OCI-LY1 (cell line): ENCODE results near the gene SUSD3.

Source experiments
- H2AFZ ChIP-seq: fragments of 200-600 bp; sonication (generic), shearing (Covaris generic); 2 replicates; pipeline ENCODE4 v1.6.0; 2014; ENCODE audit warnings: antibody characterized with exemption, mild to moderate bottlenecking, low read length
- H3F3A ChIP-seq: fragments of 200-600 bp; sonication (generic), shearing (Covaris generic); 2 replicates; pipeline ENCODE4 v1.6.0; 2014; ENCODE audit warnings: mild to moderate bottlenecking, antibody characterized with exemption, low read length, moderate library complexity; ENCODE audit not compliant: insufficient read depth
- H3K27ac ChIP-seq: fragments of 200-600 bp; sonication (generic); 2 replicates; pipeline ENCODE4 v1.5.1; 2014; ENCODE audit warnings: low read length, mixed run types, mild to moderate bottlenecking, low read depth; ENCODE audit not compliant: poor library complexity, severe bottlenecking
- H3K27me3 ChIP-seq: fragments of 200-600 bp; sonication (generic); 2 replicates; pipeline ENCODE4 v1.6.0; 2014; ENCODE audit warnings: antibody characterized with exemption, mild to moderate bottlenecking, low read length, moderate library complexity; ENCODE audit not compliant: insufficient read depth
- H3K36me3 ChIP-seq: fragments of 200-600 bp; sonication (generic); 2 replicates; pipeline ENCODE4 v1.6.1; 2014; ENCODE audit warnings: mild to moderate bottlenecking, antibody characterized with exemption, low read length, moderate library complexity, mixed read lengths; ENCODE audit not compliant: insufficient read depth
- H3K4me1 ChIP-seq: fragments of 200-600 bp; sonication (generic); 2 replicates; pipeline ENCODE4 v1.5.1; 2014; ENCODE audit warnings: mild to moderate bottlenecking, low read length, moderate library complexity; ENCODE audit not compliant: insufficient read depth, severe bottlenecking
- H3K4me2 ChIP-seq: fragments of 200-600 bp; sonication (generic), shearing (Covaris generic); 2 replicates; pipeline ENCODE4 v1.6.1; 2014; ENCODE audit warnings: low read length
- H3K4me3 ChIP-seq: fragments of 200-600 bp; sonication (generic); 2 replicates; pipeline ENCODE4 v1.5.1; 2014; ENCODE audit warnings: low read length, low read depth, mild to moderate bottlenecking, mixed read lengths; ENCODE audit not compliant: poor library complexity, severe bottlenecking
- H3K79me2 ChIP-seq: fragments of 200-600 bp; shearing (Covaris generic); 2 replicates; pipeline ENCODE4 v1.6.1; 2016; ENCODE audit warnings: mixed run types, low read length, mixed read lengths; ENCODE audit not compliant: insufficient read depth
- H3K9ac ChIP-seq: fragments of 200-600 bp; sonication (generic), shearing (Covaris generic); 2 replicates; pipeline ENCODE4 v1.6.1; 2014; ENCODE audit warnings: mild to moderate bottlenecking, low read length, mixed read lengths
- H3K9me2 ChIP-seq: fragments of 200-600 bp; sonication (generic), shearing (Covaris generic); 2 replicates; pipeline ENCODE4 v1.6.1; 2014; ENCODE audit warnings: low read depth, mild to moderate bottlenecking, low read length, mixed read lengths
- H3K9me3 ChIP-seq: fragments of 200-600 bp; shearing (Covaris generic); 2 replicates; pipeline ENCODE4 v1.6.1; 2014; ENCODE audit warnings: low read length, mixed read lengths
- H4K20me1 ChIP-seq: fragments of 200-600 bp; sonication (generic), shearing (Covaris generic); 2 replicates; pipeline ENCODE4 v1.6.0; 2016; ENCODE audit warnings: mild to moderate bottlenecking, low read length; ENCODE audit not compliant: insufficient read depth
- EZH2 ChIP-seq: fragments of 200-600 bp; sonication (generic), shearing (Covaris generic); IDR thresholded peaks from 2 replicates; pipeline ENCODE4 v1.8.0; 2017; ENCODE audit warnings: borderline replicate concordance, mixed run types, mild to moderate bottlenecking, antibody characterized with exemption, low read length, moderate library complexity, mixed read lengths
- TF ChIP-seq, protein P1 (sequence below): fragments of 200-600 bp; sonication (generic), shearing (Covaris generic); IDR thresholded peaks from 2 replicates; pipeline ENCODE4 v1.5.1; 2017; ENCODE audit warnings: mild to moderate bottlenecking, antibody characterized with exemption, low read length, moderate library complexity, mixed read lengths

Gene SUSD3

DNA sequence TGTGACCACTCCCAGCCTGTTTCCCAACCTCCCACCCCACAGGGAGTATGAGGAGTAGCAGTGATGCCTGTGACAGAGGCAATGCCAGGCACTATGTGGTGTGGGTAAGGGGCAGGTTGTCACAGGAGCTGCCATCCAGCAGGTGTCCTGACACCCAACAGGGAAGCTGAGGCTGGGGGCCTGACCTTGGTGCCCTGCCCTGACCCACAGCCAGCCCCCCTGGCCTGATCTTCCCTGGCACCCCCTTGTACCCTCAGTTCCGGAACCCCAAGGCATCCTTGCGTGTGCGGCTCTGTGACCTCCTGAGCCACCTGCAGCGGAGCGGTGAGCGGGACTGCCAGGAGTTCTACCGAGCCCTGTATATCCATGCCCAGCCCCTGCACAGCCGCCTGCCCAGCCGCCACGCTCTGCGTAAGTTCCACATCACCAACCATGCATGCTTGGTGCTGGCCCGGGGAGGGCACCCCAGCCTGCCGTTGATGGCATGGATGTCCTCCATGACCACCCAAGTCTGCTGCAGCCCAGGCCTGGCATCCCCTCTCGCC, 51.9 kb downstream of the SUSD3 start:
- Histone ChIP-seq H3K27me3 (no peaks in the 10 kb centered on the region), H4K20me1 (no peaks in the 10 kb centered on the region), H3K4me2 (peak overlapping the region; percentile 36; the same call in 1 of the 2 replicates), H3F3A (no peaks in the 10 kb centered on the region), H3K9me3 (no peaks in the 10 kb centered on the region), H3K27ac (peak overlapping the region; percentile 84), H3K36me3 (no peaks in the 10 kb centered on the region), H3K9ac (no peak overlapping the region; the same call in 1 of the 2 replicates), H3K9me2 (no peaks in the 10 kb centered on the region), H2AFZ (no peak overlapping the region), H3K4me3 (no peak overlapping the region), H3K79me2 (no peaks in the 10 kb centered on the region), H3K4me1 (peaks cover 85% of the 10 kb centered on the region)
- TF ChIP-seq, protein P1, sequence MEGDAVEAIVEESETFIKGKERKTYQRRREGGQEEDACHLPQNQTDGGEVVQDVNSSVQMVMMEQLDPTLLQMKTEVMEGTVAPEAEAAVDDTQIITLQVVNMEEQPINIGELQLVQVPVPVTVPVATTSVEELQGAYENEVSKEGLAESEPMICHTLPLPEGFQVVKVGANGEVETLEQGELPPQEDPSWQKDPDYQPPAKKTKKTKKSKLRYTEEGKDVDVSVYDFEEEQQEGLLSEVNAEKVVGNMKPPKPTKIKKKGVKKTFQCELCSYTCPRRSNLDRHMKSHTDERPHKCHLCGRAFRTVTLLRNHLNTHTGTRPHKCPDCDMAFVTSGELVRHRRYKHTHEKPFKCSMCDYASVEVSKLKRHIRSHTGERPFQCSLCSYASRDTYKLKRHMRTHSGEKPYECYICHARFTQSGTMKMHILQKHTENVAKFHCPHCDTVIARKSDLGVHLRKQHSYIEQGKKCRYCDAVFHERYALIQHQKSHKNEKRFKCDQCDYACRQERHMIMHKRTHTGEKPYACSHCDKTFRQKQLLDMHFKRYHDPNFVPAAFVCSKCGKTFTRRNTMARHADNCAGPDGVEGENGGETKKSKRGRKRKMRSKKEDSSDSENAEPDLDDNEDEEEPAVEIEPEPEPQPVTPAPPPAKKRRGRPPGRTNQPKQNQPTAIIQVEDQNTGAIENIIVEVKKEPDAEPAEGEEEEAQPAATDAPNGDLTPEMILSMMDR: no peak
- no peak for TF ChIP-seq EZH2

DNA sequence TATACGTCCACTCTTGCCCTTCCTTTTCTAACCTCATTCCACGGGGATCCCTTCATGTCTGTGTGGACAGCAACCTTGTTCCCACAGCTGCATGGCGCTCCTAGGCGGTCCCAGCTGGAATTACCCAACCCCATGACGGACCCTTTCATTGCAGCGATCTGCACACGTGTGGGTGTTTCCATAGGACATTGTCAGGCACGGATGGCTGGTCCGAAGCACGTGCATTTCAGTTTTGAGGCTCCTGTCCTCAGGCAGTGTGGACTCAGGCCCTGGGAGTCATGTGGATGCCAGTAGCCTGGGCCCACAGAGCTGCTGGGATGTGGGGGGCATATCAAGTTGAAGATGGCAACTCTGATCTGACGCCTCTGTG, 52.5 kb downstream of the SUSD3 start:
- no peaks in the 10 kb centered on the region for H4K20me1 ChIP-seq
- peak overlapping the region; percentile 36; the same call in 1 of the 2 replicates for H3K4me2 ChIP-seq
- H3K9me3 ChIP-seq: no peaks in the 10 kb centered on the region
- peaks cover 80% of the 10 kb centered on the region for H3K4me1 ChIP-seq
- H3K4me3 ChIP-seq: no peak overlapping the region
- TF ChIP-seq, protein P1: no peak
- TF ChIP-seq EZH2: no peak
- H3K9me2 ChIP-seq: no peaks in the 10 kb centered on the region
- no peaks in the 10 kb centered on the region for H3K36me3 ChIP-seq
- H3K27ac ChIP-seq: peak overlapping the region; percentile 84
- peak overlapping the region; percentile 31; the same call in 1 of the 2 replicates for H3K9ac ChIP-seq
- H3K27me3 ChIP-seq: no peaks in the 10 kb centered on the region
- no peak overlapping the region for H2AFZ ChIP-seq
- H3F3A ChIP-seq: no peaks in the 10 kb centered on the region
- no peaks in the 10 kb centered on the region for H3K79me2 ChIP-seq

GRCh38 chr9:93111371-93112115, 53.0 kb downstream of the SUSD3 start:
- H3F3A ChIP-seq: no peaks in the 10 kb centered on the region
- H3K27me3 ChIP-seq: no peaks in the 10 kb centered on the region
- H3K9ac ChIP-seq: peak overlapping the region; percentile 31
- H4K20me1 ChIP-seq: no peaks in the 10 kb centered on the region
- peak overlapping the region; percentile 84 for H3K27ac ChIP-seq
- H3K9me3 ChIP-seq: no peaks in the 10 kb centered on the region
- H2AFZ ChIP-seq: no peak overlapping the region
- H3K4me2 ChIP-seq: peak overlapping the region; percentile 36; the same call in 1 of the 2 replicates
- no peak overlapping the region for H3K4me3 ChIP-seq
- TF ChIP-seq EZH2: no peak
- TF ChIP-seq, protein P1: no peak
- H3K36me3 ChIP-seq: no peaks in the 10 kb centered on the region
- H3K4me1 ChIP-seq: peaks cover 81% of the 10 kb centered on the region
- no peaks in the 10 kb centered on the region for H3K79me2 ChIP-seq
- no peaks in the 10 kb centered on the region for H3K9me2 ChIP-seq
